Brain microvascular endothelial cell (primary cell): ENCODE results near the gene YIF1A.

Experiments used
- DNase-seq: peaks from one replicate; pipeline ENCODE4 v3.0.0-alpha.2; 2020
- H3K27ac ChIP-seq: fragments of 250-450 bp; sonication (Bioruptor Pico); 2 replicates; pipeline ENCODE4 v1.5.1; 2020; ENCODE audit warnings: mild to moderate bottlenecking, moderate library complexity
- H3K27me3 ChIP-seq: fragments of 250-450 bp; sonication (Bioruptor Pico); replicated peaks from 2 replicates; pipeline ENCODE4 v1.5.1; 2020; ENCODE audit warnings: mild to moderate bottlenecking
- H3K36me3 ChIP-seq: fragments of 250-450 bp; sonication (Bioruptor Pico); replicated peaks from 2 replicates; pipeline ENCODE4 v1.5.1; 2020; ENCODE audit warnings: mild to moderate bottlenecking
- H3K4me3 ChIP-seq: 2 replicates; pipeline ENCODE4 v1.5.1; 2011; ENCODE audit warnings: low read depth, mild to moderate bottlenecking, control low read depth, low read length, moderate library complexity
- CTCF ChIP-seq: IDR thresholded peaks from 2 replicates; pipeline ENCODE4 v1.5.1; 2011; ENCODE audit warnings: low read depth, mild to moderate bottlenecking, moderate library complexity, low read length, control low read depth, inconsistent platforms; ENCODE audit errors: missing control alignments
- in situ Hi-C: cut with HindIII; loops from 2 replicates; pipeline ENCODE4 v1.10.0; 2017; ENCODE audit warnings: low sequenced_read_pairs, low pct_ligation_motif_present

The YIF1A gene

GRCh38 chr11:66289548-66290329 lies 796 bp upstream of the YIF1A start:
- Histone ChIP-seq H3K4me3 (peak overlapping the region; percentile 72), H3K27ac (peak overlapping the region; percentile 97), H3K27me3 (peaks cover 19% of the 10 kb centered on the region), H3K36me3 (peaks cover 9% of the 10 kb centered on the region)
- no peak for DNase-seq
- in situ Hi-C loops, result no loop called here
- TF ChIP-seq CTCF, result no peak

- in situ Hi-C loops, result no loop called here
- Histone ChIP-seq H3K4me3 (peak overlapping the region; percentile 72), H3K27ac (peak overlapping the region; percentile 97), H3K27me3 (peaks cover 18% of the 10 kb centered on the region), H3K36me3 (peaks cover 15% of the 10 kb centered on the region)
- DNase-seq, result no peak
- TF ChIP-seq CTCF, result no peak
These were observed 863 bp downstream of the YIF1A start for GRCh38 chr11:66287889-66288670.

- DNase-seq, result no peak
- in situ Hi-C loops, result no loop called here
- Histone ChIP-seq H3K36me3 (peaks cover 15% of the 10 kb centered on the region), H3K4me3 (peak overlapping the region; percentile 72), H3K27ac (no peak overlapping the region), H3K27me3 (peaks cover 11% of the 10 kb centered on the region)
- no peak for TF ChIP-seq CTCF
These were observed 1.6 kb downstream of the YIF1A start for GRCh38 chr11:66287211-66287888.

- no peak for DNase-seq
- Histone ChIP-seq H3K4me3 (no peak overlapping the region), H3K36me3 (peaks cover 15% of the 10 kb centered on the region), H3K27ac (no peak overlapping the region), H3K27me3 (peaks cover 4% of the 10 kb centered on the region)
- no peak for TF ChIP-seq CTCF
- in situ Hi-C loops, result no loop called here
These were observed 2.2 kb downstream of the YIF1A start for GRCh38 chr11:66286699-66287098.

GRCh38 chr11:66285250-66285947 lies 3.5 kb downstream of the YIF1A start:
- Histone ChIP-seq H3K27me3 (no peaks in the 10 kb centered on the region), H3K27ac (no peak overlapping the region), H3K4me3 (no peak overlapping the region), H3K36me3 (peaks cover 15% of the 10 kb centered on the region)
- DNase-seq, result no peak
- no peak for TF ChIP-seq CTCF
- in situ Hi-C loops, result no loop called here
